HG02571 (cell line): ENCODE measurements around the gene MALRD1.

Source experiments
- ATAC-seq: cut with Tn5 transposase; IDR thresholded peaks from one replicate; pipeline ENCODE4 v1.9.1; 2021; ENCODE audit warnings: mild to moderate bottlenecking, moderate library complexity; ENCODE audit not compliant: unreplicated experiment

Gene MALRD1

GRCh38 chr10:19107406-19107805 lies 58.8 kb downstream of the MALRD1 start:
- no peak for ATAC-seq

GRCh38 chr10:19111501-19112267 lies 63.1 kb downstream of the MALRD1 start:
- ATAC-seq = no peak

GRCh38 chr10:19117438-19117837 lies 68.8 kb downstream of the MALRD1 start:
- no peak for ATAC-seq

- ATAC-seq = no peak
Measured at GRCh38 chr10:19119191-19119590, 70.6 kb downstream of the MALRD1 start.

DNA sequence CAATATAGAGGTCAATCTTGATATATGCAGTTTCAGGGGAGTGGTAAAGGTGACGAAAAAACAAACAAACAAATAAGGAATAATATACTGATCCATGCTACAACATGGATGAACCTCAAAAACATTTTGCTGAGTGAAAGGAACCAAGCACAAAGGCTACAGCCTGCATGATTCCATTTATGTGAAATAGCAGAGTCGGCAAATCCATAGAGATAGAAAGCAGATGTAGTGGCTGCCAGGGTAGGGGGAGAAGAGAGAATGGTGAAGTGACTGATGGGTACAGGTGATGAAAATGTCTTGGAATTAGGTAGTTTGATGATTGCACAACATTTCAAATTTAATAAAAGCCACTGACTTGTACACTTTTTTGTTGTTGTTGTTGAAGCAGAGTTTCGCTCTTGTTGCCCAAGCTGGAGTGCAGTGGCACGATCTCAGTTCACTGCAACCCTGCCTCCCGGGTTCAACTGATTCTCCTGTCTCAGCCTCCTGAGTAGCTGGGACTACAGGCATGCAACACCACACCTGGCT lies 71.8 kb downstream of the MALRD1 start:
- no peak for ATAC-seq

DNA sequence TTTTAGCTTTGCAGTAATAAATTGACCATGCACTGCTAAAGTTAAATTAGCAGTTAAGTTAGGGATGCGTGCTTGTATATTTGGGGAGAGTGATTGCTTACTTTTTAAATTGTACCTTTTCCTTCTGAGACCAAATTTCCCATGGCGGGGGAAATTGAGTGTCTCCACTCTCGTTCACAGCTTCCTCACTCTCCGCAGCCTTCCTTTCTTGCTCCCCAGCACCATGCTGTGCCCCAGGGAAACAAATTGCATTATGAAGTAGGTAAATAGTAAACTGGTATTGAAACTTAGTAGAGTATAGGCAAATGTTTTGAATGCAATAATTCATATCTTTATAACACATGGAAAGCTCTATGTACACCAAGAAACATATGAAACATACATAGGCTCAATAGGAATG lies 85.4 kb downstream of the MALRD1 start:
- ATAC-seq = no peak

GRCh38 chr10:19142967-19143366 lies 94.4 kb downstream of the MALRD1 start:
- ATAC-seq = no peak

- ATAC-seq = no peak
Measured at GRCh38 chr10:19144206-19144605, 95.6 kb downstream of the MALRD1 start.

GRCh38 chr10:19154375-19154774 lies 105.8 kb downstream of the MALRD1 start:
- no peak for ATAC-seq

DNA sequence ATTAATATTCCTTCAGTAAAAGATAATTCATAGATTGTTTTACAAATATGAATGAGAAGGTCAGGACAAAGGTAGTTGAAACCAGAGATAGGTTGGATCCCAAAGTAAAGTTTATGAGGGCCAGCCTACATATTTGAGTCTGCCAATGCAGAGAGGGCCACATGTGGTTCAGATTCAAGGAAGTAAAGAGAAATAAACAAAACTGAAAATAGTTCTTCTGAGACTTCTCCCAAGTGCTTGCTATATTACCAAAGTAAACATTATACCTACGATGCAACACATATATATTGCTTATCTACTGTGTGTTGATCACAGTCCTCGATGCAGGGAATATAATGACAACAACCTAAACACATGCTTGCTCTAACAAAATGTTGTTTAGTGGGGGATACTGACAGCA lies 109.8 kb downstream of the MALRD1 start:
- ATAC-seq = no peak

DNA sequence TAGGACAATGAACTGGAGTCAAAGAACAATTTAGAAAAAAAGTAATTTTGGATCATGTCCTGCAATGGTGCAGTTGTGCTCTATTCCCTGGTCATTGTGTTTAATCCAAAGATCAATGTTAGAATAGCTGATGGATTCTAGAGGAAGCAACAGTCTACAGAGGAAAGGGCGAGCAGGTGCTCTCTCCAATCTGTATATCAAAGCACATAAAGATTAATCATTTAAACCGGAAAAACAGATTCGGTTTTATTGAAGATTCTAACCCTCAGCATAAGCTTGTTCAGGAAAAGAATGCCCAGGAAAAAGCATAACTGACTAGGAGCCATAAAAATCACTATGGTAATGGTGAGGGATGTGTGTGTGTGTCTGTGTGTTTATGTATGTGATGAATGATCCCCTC lies 110.3 kb downstream of the MALRD1 start:
- ATAC-seq = no peak

DNA sequence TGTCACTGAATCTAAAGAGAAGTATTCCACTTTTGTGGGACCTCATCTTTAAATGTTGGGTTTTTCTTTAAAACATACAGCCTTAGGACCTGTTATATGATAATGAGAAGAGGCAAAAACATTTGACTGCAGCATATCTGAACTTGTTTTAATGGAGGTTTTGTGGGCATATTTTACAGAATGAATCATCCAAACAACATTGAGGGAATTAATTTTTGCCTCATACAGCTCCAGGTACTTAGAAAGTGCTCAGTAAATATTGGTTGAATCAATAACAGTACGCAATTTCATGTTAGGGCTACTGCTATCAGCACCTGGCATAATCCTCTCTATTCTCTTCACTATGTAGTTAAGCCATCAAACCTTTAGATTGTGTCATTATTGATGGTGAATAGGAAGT lies 115.9 kb downstream of the MALRD1 start:
- ATAC-seq = no peak

GRCh38 chr10:19168584-19168983 lies 120.0 kb downstream of the MALRD1 start:
- ATAC-seq = no peak

DNA sequence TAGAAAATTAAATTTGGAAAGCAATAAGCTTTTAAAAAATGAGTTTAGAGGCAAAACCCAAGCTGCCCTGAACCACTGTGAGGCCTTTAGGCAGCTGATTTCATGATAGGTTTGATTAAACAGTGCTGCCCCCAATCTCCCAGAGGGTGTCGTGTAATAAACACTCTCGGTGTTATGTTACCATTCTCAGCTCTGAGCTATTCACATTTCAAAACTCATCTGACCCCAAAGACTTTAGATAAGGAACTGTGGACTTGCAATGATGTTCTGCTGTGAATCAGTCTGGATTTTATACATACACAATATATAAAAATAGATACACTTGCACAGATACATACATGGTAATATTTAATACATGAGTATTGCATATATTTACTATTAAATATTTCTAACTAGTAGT lies 120.4 kb downstream of the MALRD1 start:
- no peak for ATAC-seq

GRCh38 chr10:19169684-19170083 lies 121.1 kb downstream of the MALRD1 start:
- no peak for ATAC-seq

DNA sequence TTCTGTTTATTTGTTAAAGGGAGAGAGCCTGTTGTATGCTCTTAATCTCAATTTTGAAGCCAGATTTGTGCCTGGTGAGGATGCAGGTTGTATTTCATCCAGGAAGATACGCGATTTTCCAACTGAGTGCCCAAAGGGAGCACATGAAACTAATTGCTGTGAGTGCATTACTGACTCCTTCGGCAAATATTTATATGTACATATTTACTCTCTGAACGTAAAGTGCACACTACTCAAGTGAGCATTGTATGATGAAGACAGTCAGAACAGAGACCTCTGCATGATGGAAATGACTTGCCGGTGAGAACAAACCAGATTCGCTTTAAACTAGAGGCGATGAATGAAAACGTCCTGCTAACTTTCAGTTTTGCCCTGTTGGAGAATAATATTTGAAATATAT lies 130.1 kb downstream of the MALRD1 start:
- no peak for ATAC-seq

DNA sequence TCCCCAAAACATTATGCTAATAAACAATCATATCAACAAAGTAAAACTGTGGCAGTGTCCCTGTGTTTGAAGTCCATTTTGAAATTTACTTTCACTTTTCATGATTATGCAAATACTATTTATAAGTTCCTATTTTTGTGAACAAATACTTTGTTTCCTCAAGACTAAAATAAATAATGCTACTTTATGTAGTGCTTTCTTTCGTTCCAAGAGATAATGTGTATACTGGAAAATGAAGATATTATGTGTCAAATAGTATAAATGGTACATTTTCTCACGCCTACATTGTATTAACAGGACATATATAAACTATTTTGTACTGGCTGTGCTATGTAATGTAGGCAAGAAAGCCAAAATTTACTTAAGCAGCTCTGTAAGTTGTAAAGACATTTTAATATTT lies 136.3 kb downstream of the MALRD1 start:
- ATAC-seq = no peak

- ATAC-seq = no peak
Measured at GRCh38 chr10:19194866-19195265, 146.3 kb downstream of the MALRD1 start.

DNA sequence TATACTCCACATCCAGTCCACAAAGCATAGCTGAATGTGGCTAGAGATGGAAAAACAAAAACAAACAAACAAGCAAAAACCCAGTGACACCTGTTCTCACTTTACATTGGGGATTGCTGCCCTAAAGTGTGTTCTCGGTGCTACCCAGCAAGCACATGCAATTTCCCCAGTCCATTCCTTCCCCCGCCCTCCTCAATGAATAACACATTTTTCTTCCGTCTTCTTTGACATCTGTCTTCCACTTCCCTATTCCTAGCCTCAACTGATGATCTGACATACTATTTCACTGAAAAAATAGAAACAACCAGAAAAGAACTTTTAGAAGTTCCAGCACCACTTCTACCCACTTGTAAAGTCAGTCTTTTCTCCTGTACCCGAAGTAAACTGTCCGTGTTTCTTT lies 147.1 kb downstream of the MALRD1 start:
- ATAC-seq = no peak

GRCh38 chr10:19200211-19200610 lies 151.6 kb downstream of the MALRD1 start:
- ATAC-seq = no peak

GRCh38 chr10:19204246-19204917 lies 155.8 kb downstream of the MALRD1 start:
- ATAC-seq = no peak

DNA sequence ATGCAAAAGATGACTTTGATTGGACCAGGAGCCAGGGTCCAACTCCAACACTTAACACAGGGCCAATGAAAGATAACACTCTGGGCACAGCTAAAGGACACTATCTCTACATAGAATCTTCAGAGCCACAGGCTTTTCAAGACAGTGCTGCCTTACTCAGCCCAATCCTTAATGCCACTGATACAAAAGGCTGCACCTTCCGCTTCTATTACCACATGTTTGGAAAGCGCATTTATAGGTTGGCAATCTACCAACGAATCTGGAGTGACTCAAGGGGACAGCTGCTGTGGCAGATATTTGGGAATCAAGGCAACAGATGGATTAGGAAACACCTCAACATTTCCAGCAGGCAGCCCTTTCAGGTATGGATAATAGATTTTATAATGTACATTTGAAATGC lies 160.7 kb downstream of the MALRD1 start:
- ATAC-seq = no peak
